HepG2 (cell line): ENCODE data around the gene SPATA25. TPM values are rescaled to one million over a fixed set of nuclear protein-coding genes. Genes with fewer than 3 reads are reported as not detected.

ENCODE experiments used
- AGO1 ChIP-seq: fragments of 200-400 bp; formaldehyde crosslinking; IDR thresholded peaks from 2 replicates; pipeline ENCODE4 v1.6.1; 2017; ENCODE audit warnings: mild to moderate bottlenecking, low read depth, low read length, moderate library complexity; ENCODE audit not compliant: poor library complexity, severe bottlenecking
- ATF4 ChIP-seq, 2 experiments: fragments of 450-650 bp in 1 of 2; sonication (generic) in 1 of 2; formaldehyde crosslinking; IDR thresholded peaks; 2 replicates each; pipeline versions ENCODE4 v1.5.0 to v1.8.0; 2020 to 2022; ENCODE audit warnings: mild to moderate bottlenecking in 1 of 2, missing genetic modification reagents in 1 of 2
- MTA1 ChIP-seq: sonication (generic); formaldehyde crosslinking; IDR thresholded peaks from 2 replicates; pipeline ENCODE4 v1.4.0; 2020; ENCODE audit warnings: missing genetic modification reagents, mild to moderate bottlenecking, borderline replicate concordance
- MXI1 ChIP-seq: IDR thresholded peaks from 3 replicates; pipeline ENCODE4 v1.6.1; 2012; ENCODE audit warnings: low read depth, low read length, inconsistent platforms, borderline replicate concordance
- MYPOP ChIP-seq: sonication (generic); formaldehyde crosslinking; IDR thresholded peaks from 2 replicates; pipeline ENCODE4 v1.8.1; 2023; ENCODE audit warnings: mild to moderate bottlenecking, moderate library complexity, missing genetic modification reagents
- NCOA2 ChIP-seq: sonication (generic); formaldehyde crosslinking; IDR thresholded peaks from 2 replicates; pipeline ENCODE4 v1.8.0; 2022; ENCODE audit warnings: inconsistent platforms
- NR1H2 ChIP-seq: sonication (generic); formaldehyde crosslinking; IDR thresholded peaks from 2 replicates; pipeline ENCODE4 v1.8.1; 2022; ENCODE audit warnings: low read depth, missing genetic modification reagents, borderline replicate concordance
- ONECUT2 ChIP-seq: sonication (generic); formaldehyde crosslinking; IDR thresholded peaks from 2 replicates; pipeline ENCODE4 v1.4.0; 2020; ENCODE audit warnings: missing genetic modification reagents
- POLR2AphosphoS5 ChIP-seq: IDR thresholded peaks from 2 replicates; pipeline ENCODE4 v1.6.1; 2012; ENCODE audit warnings: low read depth, low read length
- SOX13 ChIP-seq, 3 experiments: fragments of 450-650 bp in 1 of 3; sonication (generic) in 1 of 3; formaldehyde crosslinking in 1 of 3; IDR thresholded peaks in 2 of 3; conservative IDR thresholded peaks in 1 of 3; 2 replicates each; pipeline versions ENCODE4 v1.5.0 to v1.6.1; 2016 to 2020; ENCODE audit warnings: antibody characterized with exemption in 1 of 3, mild to moderate bottlenecking in 1 of 3, missing compliant biosample characterization in 1 of 3, missing genetic modification reagents in 1 of 3, moderate library complexity in 1 of 3
- ZBTB7A ChIP-seq: sonication (generic); formaldehyde crosslinking; IDR thresholded peaks from 2 replicates; pipeline ENCODE4 v1.8.0; 2022; ENCODE audit warnings: mild to moderate bottlenecking, missing genetic modification reagents
- ZNF292 ChIP-seq: sonication (generic); formaldehyde crosslinking; IDR thresholded peaks from 2 replicates; pipeline ENCODE4 v1.8.1; 2022; ENCODE audit warnings: mild to moderate bottlenecking, low read depth, missing genetic modification reagents, borderline replicate concordance
- ZNF333 ChIP-seq: sonication (generic); formaldehyde crosslinking; IDR thresholded peaks from 2 replicates; pipeline ENCODE4 v1.4.0; 2020; ENCODE audit warnings: mild to moderate bottlenecking, missing genetic modification reagents, borderline replicate concordance
- ZNF350 ChIP-seq: sonication (generic); formaldehyde crosslinking; IDR thresholded peaks from 2 replicates; pipeline ENCODE4 v1.4.0; 2020; ENCODE audit warnings: mild to moderate bottlenecking, low read depth, missing genetic modification reagents, borderline replicate concordance
- ZNF512B ChIP-seq: sonication (generic); formaldehyde crosslinking; IDR thresholded peaks from 2 replicates; pipeline ENCODE4 v1.5.1; 2020; ENCODE audit warnings: missing genetic modification reagents, mild to moderate bottlenecking, borderline replicate concordance
- ZNF713 ChIP-seq: sonication (generic); formaldehyde crosslinking; IDR thresholded peaks from 2 replicates; pipeline ENCODE4 v1.4.0; 2020; ENCODE audit warnings: mild to moderate bottlenecking, missing genetic modification reagents
- ZNF773 ChIP-seq: sonication (generic); formaldehyde crosslinking; IDR thresholded peaks from 2 replicates; pipeline ENCODE4 v1.4.0; 2020; ENCODE audit warnings: missing genetic modification reagents, borderline replicate concordance
- ZNF792 ChIP-seq: IDR thresholded peaks from 2 replicates; pipeline ENCODE4 v1.6.1; 2016
- ZUFSP ChIP-seq: sonication (generic); formaldehyde crosslinking; IDR thresholded peaks from 2 replicates; pipeline ENCODE4 v1.9.0; 2021; ENCODE audit warnings: missing genetic modification reagents, mild to moderate bottlenecking, borderline replicate concordance
- polyA plus RNA-seq, 8 experiments: library from polyadenylated mRNA; depleted of rRNA in 3 of 8; stranded (reverse) in 7 of 8; unstranded in 1 of 8; fragments of >200 nt; fragmentation: Illumina TruSeq in 4 of 8; extraction: Trizol in 4 of 8; gene quantifications; 2 replicates each; pipeline versions ENCODE4 v1.2.1 to v1.2.3, GENCODE V29; 2011 to 2016; ENCODE audit warnings: low read depth in 4 of 8, missing spikeins in 1 of 8, mixed read lengths in 1 of 8; ENCODE audit not compliant: insufficient read depth in 1 of 8
- total RNA-seq, 5 experiments: library from RNA; depleted of rRNA; stranded (reverse); fragments of >200 nt; fragmentation: Illumina TruSeq; extraction: Trizol; gene quantifications; 2 replicates each; pipeline ENCODE4 v1.2.3, GENCODE V29; 2016; ENCODE audit warnings: low read depth in 1 of 5

The SPATA25 gene
- total and polyA plus RNA-seq, 2 of the 13 experiments (the other 11 are each of a cell fraction or from before 2014, with no cell fraction given): 4.8 to 7.6 TPM

- TF ChIP-seq AGO1: peak; percentile 77
- TF ChIP-seq ZNF333: peak; percentile 62; the same call in 1 of the 2 replicates
- TF ChIP-seq SOX13 (IDR thresholded peaks at IDR 0.05): no peak
- no peak; a peak in 1 of 4 replicates for TF ChIP-seq SOX13 (CRISPR knock-in tag; conservative IDR thresholded peaks at IDR 0.05 in 1 of 2, IDR thresholded peaks at IDR 0.05 in 1 of 2)
- TF ChIP-seq NCOA2 (CRISPR knock-in tag): no peak
- TF ChIP-seq MXI1: peak; percentile 27; the same call in 1 of the 3 replicates
- TF ChIP-seq ATF4 (CRISPR knock-in tag; IDR thresholded peaks at IDR 0.05): no peak
- peak; percentile 93 for TF ChIP-seq ZNF512B (CRISPR knock-in tag)
- TF ChIP-seq POLR2AphosphoS5: peak; percentile 43; the same call in 1 of the 2 replicates
- peak; percentile 78; the same call in 1 of the 2 replicates for TF ChIP-seq MTA1
- TF ChIP-seq ZNF292: peak; percentile 91
- TF ChIP-seq ZNF713: no peak
- no peak for TF ChIP-seq ZNF792 (CRISPR knock-in tag)
- TF ChIP-seq ZNF350 (CRISPR knock-in tag): no peak; the same call in 1 of the 2 replicates
- TF ChIP-seq ZNF773: no peak
- TF ChIP-seq ZBTB7A (CRISPR knock-in tag): peak; percentile 58; the same call in 1 of the 2 replicates
- no peak; the same call in 1 of the 2 replicates for TF ChIP-seq ONECUT2 (CRISPR knock-in tag)
- TF ChIP-seq MYPOP (CRISPR knock-in tag): no peak
- no peak for TF ChIP-seq ZUFSP (CRISPR knock-in tag)
- TF ChIP-seq NR1H2 (CRISPR knock-in tag): no peak
These were observed 24.3 kb upstream of the SPATA25 start, which contains the start of gene PLTP (continued) for GRCh38 chr20:45911486-45912343.
